Measurements from ENCODE around the gene ARL2BP. TPM values are rescaled to one million over a fixed set of nuclear protein-coding genes. Genes with fewer than 3 reads are reported as not detected.

ARL2BP gene
- total and polyA plus RNA-seq, 2 of the 13 experiments (the other 11 are each of a cell fraction or from before 2014, with no cell fraction given) = 64.3 to 67.6 TPM

DNA sequence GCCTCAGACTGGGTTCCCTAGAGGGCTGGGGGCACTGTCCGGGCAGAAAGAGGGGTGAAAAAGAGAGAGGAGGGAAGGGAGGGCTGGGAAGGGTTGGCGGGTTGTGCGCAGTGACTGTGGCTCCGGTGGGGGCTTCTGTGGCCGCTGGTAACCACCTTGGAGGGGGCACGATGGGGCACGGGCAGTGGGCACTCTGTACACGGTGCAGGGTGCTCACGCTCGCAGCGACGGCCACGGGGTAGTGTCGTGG, 38.8 kb downstream of the ARL2BP start (continued):
- TF ChIP-seq, protein P1, sequence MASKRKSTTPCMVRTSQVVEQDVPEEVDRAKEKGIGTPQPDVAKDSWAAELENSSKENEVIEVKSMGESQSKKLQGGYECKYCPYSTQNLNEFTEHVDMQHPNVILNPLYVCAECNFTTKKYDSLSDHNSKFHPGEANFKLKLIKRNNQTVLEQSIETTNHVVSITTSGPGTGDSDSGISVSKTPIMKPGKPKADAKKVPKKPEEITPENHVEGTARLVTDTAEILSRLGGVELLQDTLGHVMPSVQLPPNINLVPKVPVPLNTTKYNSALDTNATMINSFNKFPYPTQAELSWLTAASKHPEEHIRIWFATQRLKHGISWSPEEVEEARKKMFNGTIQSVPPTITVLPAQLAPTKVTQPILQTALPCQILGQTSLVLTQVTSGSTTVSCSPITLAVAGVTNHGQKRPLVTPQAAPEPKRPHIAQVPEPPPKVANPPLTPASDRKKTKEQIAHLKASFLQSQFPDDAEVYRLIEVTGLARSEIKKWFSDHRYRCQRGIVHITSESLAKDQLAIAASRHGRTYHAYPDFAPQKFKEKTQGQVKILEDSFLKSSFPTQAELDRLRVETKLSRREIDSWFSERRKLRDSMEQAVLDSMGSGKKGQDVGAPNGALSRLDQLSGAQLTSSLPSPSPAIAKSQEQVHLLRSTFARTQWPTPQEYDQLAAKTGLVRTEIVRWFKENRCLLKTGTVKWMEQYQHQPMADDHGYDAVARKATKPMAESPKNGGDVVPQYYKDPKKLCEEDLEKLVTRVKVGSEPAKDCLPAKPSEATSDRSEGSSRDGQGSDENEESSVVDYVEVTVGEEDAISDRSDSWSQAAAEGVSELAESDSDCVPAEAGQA (IDR thresholded peaks at IDR 0.05; ENCODE audit: low read depth) = no peak
- TF ChIP-seq, protein P1 (CRISPR knock-in tag; IDR thresholded peaks at IDR 0.05; ENCODE audit: borderline replicate concordance) = no peak
- no peak for TF ChIP-seq TSC22D2 (CRISPR knock-in tag; IDR thresholded peaks at IDR 0.05; ENCODE audit: borderline replicate concordance)
- no peak for TF ChIP-seq PTBP1 (IDR thresholded peaks at IDR 0.05; ENCODE audit: low read depth, low read length, poor library complexity, severe bottlenecking)
- no peak for TF ChIP-seq POLR2AphosphoS2 (IDR thresholded peaks at IDR 0.05; ENCODE audit: low read depth, low read length)
- TF ChIP-seq, protein P2, sequence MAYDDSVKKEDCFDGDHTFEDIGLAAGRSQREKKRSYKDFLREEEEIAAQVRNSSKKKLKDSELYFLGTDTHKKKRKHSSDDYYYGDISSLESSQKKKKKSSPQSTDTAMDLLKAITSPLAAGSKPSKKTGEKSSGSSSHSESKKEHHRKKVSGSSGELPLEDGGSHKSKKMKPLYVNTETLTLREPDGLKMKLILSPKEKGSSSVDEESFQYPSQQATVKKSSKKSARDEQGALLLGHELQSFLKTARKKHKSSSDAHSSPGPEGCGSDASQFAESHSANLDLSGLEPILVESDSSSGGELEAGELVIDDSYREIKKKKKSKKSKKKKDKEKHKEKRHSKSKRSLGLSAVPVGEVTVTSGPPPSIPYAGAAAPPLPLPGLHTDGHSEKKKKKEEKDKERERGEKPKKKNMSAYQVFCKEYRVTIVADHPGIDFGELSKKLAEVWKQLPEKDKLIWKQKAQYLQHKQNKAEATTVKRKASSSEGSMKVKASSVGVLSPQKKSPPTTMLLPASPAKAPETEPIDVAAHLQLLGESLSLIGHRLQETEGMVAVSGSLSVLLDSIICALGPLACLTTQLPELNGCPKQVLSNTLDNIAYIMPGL (CRISPR knock-in tag; IDR thresholded peaks at IDR 0.05; ENCODE audit: borderline replicate concordance in 1 of 2, low read depth in 1 of 2) = 0 out of 4 replicates have a peak, but pooled peaks of 1 of the 2 experiments have one; percentile 6
- TF ChIP-seq GFI1 (CRISPR knock-in tag; IDR thresholded peaks at IDR 0.05; ENCODE audit: borderline replicate concordance) = no peak
- no peak for TF ChIP-seq MYNN (CRISPR knock-in tag; IDR thresholded peaks at IDR 0.05; ENCODE audit: low read depth)
- TF ChIP-seq PHF20 (CRISPR knock-in tag; IDR thresholded peaks at IDR 0.05) = no peak
- no peak for TF ChIP-seq EZH2 (conservative IDR thresholded peaks at IDR 0.05; ENCODE audit: low read depth, low read length)
- no peak for TF ChIP-seq KLF15 (CRISPR knock-in tag; IDR thresholded peaks at IDR 0.05; ENCODE audit: borderline replicate concordance)
- TF ChIP-seq ZEB1 (IDR thresholded peaks at IDR 0.05; ENCODE audit: insufficient replicate concordance, low read depth) = peak; percentile 9
- no peak for TF ChIP-seq NR2F6 (IDR thresholded peaks at IDR 0.05)
- TF ChIP-seq NR2F6 (CRISPR knock-in tag; IDR thresholded peaks at IDR 0.05) = no peak
- TF ChIP-seq NFRKB (IDR thresholded peaks at IDR 0.05) = no peak
- TF ChIP-seq THAP11 (CRISPR knock-in tag; IDR thresholded peaks at IDR 0.05) = no peak
- TF ChIP-seq ZNF614 (CRISPR knock-in tag; IDR thresholded peaks at IDR 0.05; ENCODE audit: borderline replicate concordance) = no peak
- no peak for TF ChIP-seq NFIB (CRISPR knock-in tag; IDR thresholded peaks at IDR 0.05; ENCODE audit: borderline replicate concordance)
- TF ChIP-seq, protein P3, sequence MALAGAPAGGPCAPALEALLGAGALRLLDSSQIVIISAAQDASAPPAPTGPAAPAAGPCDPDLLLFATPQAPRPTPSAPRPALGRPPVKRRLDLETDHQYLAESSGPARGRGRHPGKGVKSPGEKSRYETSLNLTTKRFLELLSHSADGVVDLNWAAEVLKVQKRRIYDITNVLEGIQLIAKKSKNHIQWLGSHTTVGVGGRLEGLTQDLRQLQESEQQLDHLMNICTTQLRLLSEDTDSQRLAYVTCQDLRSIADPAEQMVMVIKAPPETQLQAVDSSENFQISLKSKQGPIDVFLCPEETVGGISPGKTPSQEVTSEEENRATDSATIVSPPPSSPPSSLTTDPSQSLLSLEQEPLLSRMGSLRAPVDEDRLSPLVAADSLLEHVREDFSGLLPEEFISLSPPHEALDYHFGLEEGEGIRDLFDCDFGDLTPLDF (CRISPR knock-in tag; IDR thresholded peaks at IDR 0.05) = no peak
- no peak; the same call in 1 of the 2 replicates for TF ChIP-seq ZBTB42 (CRISPR knock-in tag; IDR thresholded peaks at IDR 0.05)
- no peak for TF ChIP-seq ZNF572 (CRISPR knock-in tag; IDR thresholded peaks at IDR 0.05)
- TF ChIP-seq ONECUT2 (CRISPR knock-in tag; IDR thresholded peaks at IDR 0.05) = no peak
- no peak for TF ChIP-seq ZKSCAN1 (IDR thresholded peaks at IDR 0.05; ENCODE audit: low read length)
